Parathyroid adenoma (tissue), 2 donors: ENCODE measurements around the gene MYO3B.

Source experiments
- H2AFZ ChIP-seq: fragments of 300-600 bp; sonication (generic); one replicate; pipeline ENCODE4 v1.7.0; 2017; ENCODE audit warnings: antibody characterized with exemption, mild to moderate bottlenecking
- H3K27ac ChIP-seq: fragments of 300-600 bp; sonication (generic); one replicate; pipeline ENCODE4 v1.7.0; 2017
- H3K27me3 ChIP-seq: fragments of 300-600 bp; sonication (generic); one replicate; pipeline ENCODE4 v1.7.0; 2017; ENCODE audit warnings: low read length; ENCODE audit not compliant: control insufficient read depth, insufficient read depth
- H3K36me3 ChIP-seq: fragments of 300-600 bp; sonication (generic); one replicate; pipeline ENCODE4 v1.7.0; 2017; ENCODE audit warnings: low read length; ENCODE audit not compliant: control insufficient read depth, insufficient read depth
- H3K4me1 ChIP-seq: fragments of 300-600 bp; sonication (generic); one replicate; pipeline ENCODE4 v1.7.0; 2017; ENCODE audit warnings: control low read depth
- H3K4me2 ChIP-seq: fragments of 300-600 bp; sonication (generic); one replicate; pipeline ENCODE4 v1.7.0; 2017; ENCODE audit warnings: low read length
- H3K4me3 ChIP-seq: fragments of 300-600 bp; sonication (generic); one replicate; pipeline ENCODE4 v1.7.0; 2017; ENCODE audit warnings: low read depth, low read length
- H3K79me2 ChIP-seq: fragments of 300-600 bp; sonication (generic); one replicate; pipeline ENCODE4 v1.7.0; 2017; ENCODE audit warnings: control low read depth
- H3K9ac ChIP-seq: fragments of 300-600 bp; sonication (generic); one replicate; pipeline ENCODE4 v1.7.0; 2017; ENCODE audit warnings: mild to moderate bottlenecking
- H3K9me3 ChIP-seq: fragments of 300-600 bp; sonication (generic); one replicate; pipeline ENCODE4 v1.7.0; 2017; ENCODE audit warnings: low read length; ENCODE audit not compliant: control insufficient read depth
- TF ChIP-seq, protein P1 (sequence below): fragments of 300-600 bp; sonication (generic); IDR thresholded peaks from one replicate; pipeline ENCODE4 v1.7.0; 2017; ENCODE audit warnings: antibody characterized with exemption, mild to moderate bottlenecking
- donor health status: primary hyperparathyroidism.

Gene MYO3B

GRCh38 chr2:170354388-170354787 is 176.4 kb downstream of the MYO3B start:
- H2AFZ ChIP-seq, result no peak overlapping the region
- H3K4me1 ChIP-seq, result no peaks in the 10 kb centered on the region
- H3K36me3 ChIP-seq, result no peaks in the 10 kb centered on the region
- no peaks in the 10 kb centered on the region for H3K79me2 ChIP-seq
- TF ChIP-seq, protein P1, sequence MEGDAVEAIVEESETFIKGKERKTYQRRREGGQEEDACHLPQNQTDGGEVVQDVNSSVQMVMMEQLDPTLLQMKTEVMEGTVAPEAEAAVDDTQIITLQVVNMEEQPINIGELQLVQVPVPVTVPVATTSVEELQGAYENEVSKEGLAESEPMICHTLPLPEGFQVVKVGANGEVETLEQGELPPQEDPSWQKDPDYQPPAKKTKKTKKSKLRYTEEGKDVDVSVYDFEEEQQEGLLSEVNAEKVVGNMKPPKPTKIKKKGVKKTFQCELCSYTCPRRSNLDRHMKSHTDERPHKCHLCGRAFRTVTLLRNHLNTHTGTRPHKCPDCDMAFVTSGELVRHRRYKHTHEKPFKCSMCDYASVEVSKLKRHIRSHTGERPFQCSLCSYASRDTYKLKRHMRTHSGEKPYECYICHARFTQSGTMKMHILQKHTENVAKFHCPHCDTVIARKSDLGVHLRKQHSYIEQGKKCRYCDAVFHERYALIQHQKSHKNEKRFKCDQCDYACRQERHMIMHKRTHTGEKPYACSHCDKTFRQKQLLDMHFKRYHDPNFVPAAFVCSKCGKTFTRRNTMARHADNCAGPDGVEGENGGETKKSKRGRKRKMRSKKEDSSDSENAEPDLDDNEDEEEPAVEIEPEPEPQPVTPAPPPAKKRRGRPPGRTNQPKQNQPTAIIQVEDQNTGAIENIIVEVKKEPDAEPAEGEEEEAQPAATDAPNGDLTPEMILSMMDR, result no peak
- H3K4me3 ChIP-seq, result no peak overlapping the region
- H3K9me3 ChIP-seq, result no peaks in the 10 kb centered on the region
- no peaks in the 10 kb centered on the region for H3K27me3 ChIP-seq
- no peak overlapping the region for H3K27ac ChIP-seq
- H3K4me2 ChIP-seq, result no peak overlapping the region
- H3K9ac ChIP-seq, result no peak overlapping the region

- H3K79me2 ChIP-seq, result no peaks in the 10 kb centered on the region
- H3K9ac ChIP-seq, result no peak overlapping the region
- no peak overlapping the region for H2AFZ ChIP-seq
- H3K4me1 ChIP-seq, result no peaks in the 10 kb centered on the region
- no peak overlapping the region for H3K27ac ChIP-seq
- TF ChIP-seq, protein P1, result no peak
- no peaks in the 10 kb centered on the region for H3K27me3 ChIP-seq
- H3K9me3 ChIP-seq, result no peaks in the 10 kb centered on the region
- no peaks in the 10 kb centered on the region for H3K36me3 ChIP-seq
- H3K4me3 ChIP-seq, result no peak overlapping the region
- no peak overlapping the region for H3K4me2 ChIP-seq
These were observed 177.2 kb downstream of the MYO3B start for GRCh38 chr2:170354855-170355780.

DNA sequence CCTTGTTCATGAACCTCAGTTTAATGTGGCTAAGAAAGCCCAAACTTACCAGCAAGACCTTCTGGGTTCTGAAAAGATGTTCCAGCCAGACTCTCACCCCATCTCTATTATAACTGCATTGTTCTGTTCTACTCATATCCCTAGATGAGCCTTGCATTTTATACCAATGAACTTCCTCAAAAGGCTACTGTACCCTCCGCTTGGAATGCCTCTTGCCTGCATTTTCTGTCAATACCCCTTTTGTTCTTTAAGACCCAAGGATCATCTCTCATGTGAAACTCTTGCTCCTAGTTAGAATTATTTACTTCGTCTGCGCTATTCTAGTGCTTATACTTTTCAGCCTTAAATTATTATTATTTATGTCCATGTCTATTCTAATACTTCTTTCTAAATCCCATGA is 181.5 kb downstream of the MYO3B start:
- H3K27me3 ChIP-seq, result no peaks in the 10 kb centered on the region
- H3K9ac ChIP-seq, result no peak overlapping the region
- no peak overlapping the region for H3K4me3 ChIP-seq

DNA sequence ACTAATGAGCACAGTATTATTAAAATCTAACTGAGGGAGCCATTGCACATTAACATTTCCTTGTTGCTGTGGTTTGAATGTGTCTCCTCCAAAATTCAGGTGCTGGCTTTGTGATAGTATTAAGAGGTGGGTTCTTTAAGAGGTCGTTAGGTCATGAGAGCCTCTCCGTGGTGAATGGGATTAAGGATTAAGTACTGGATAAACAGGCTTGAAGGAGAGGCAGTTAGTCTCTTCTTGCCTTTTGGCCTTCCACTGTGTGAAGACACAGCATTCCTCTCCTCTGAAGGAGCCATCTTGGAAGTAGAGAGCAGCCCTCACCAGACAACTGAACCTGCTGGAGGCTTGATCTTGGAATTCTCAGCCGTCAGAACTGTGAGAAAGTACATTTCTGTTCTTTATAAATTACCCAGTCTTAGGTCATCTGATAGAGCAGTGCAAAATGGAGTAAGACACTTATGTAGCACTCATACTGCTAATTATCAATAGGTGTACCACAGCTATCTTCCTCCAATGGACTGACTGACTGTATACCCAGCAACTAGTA is 182.7 kb downstream of the MYO3B start:
- H3K9ac ChIP-seq, result no peak overlapping the region
- no peak overlapping the region for H3K27ac ChIP-seq
- H3K4me3 ChIP-seq, result no peak overlapping the region
- no peaks in the 10 kb centered on the region for H3K79me2 ChIP-seq
- TF ChIP-seq, protein P1, result no peak
- no peaks in the 10 kb centered on the region for H3K4me1 ChIP-seq
- H3K27me3 ChIP-seq, result no peaks in the 10 kb centered on the region
- no peaks in the 10 kb centered on the region for H3K9me3 ChIP-seq
- H2AFZ ChIP-seq, result no peak overlapping the region
- H3K36me3 ChIP-seq, result no peaks in the 10 kb centered on the region
- H3K4me2 ChIP-seq, result no peak overlapping the region

More for the DNA sequence above, 181.5 kb downstream of the MYO3B start:
- TF ChIP-seq, protein P1, result no peak
- H2AFZ ChIP-seq, result no peak overlapping the region
- no peaks in the 10 kb centered on the region for H3K9me3 ChIP-seq
- no peaks in the 10 kb centered on the region for H3K4me1 ChIP-seq
- no peak overlapping the region for H3K4me2 ChIP-seq
- no peak overlapping the region for H3K27ac ChIP-seq
- H3K79me2 ChIP-seq, result no peaks in the 10 kb centered on the region
- H3K36me3 ChIP-seq, result no peaks in the 10 kb centered on the region
